AG09309 (cell line): ENCODE measurements around the gene MAN2A1.

Experiments
- DNase-seq: peaks from one replicate; pipeline ENCODE4 v3.0.0-alpha.2; 2010; ENCODE audit warnings: low read depth
- H3K4me3 ChIP-seq: 2 replicates; pipeline ENCODE4 v1.5.1; 2011; ENCODE audit warnings: mild to moderate bottlenecking, low read depth, low read length, moderate library complexity; ENCODE audit not compliant: control insufficient read depth
- CTCF ChIP-seq: IDR thresholded peaks from 2 replicates; pipeline ENCODE4 v1.5.1; 2011; ENCODE audit warnings: mild to moderate bottlenecking, low read depth, low read length, inconsistent platforms; ENCODE audit not compliant: insufficient read depth, control insufficient read depth; ENCODE audit errors: missing control alignments

MAN2A1 gene

GRCh38 chr5:109812698-109813097 is 123.0 kb downstream of the MAN2A1 start:
- H3K4me3 ChIP-seq: no peak overlapping the region
- no peak for TF ChIP-seq CTCF
- DNase-seq: no peak

GRCh38 chr5:109816732-109817131 is 127.0 kb downstream of the MAN2A1 start:
- no peak for TF ChIP-seq CTCF

GRCh38 chr5:109819878-109820277 is 130.2 kb downstream of the MAN2A1 start:
- H3K4me3 ChIP-seq: no peak overlapping the region
- no peak for DNase-seq
- TF ChIP-seq CTCF: no peak

More at GRCh38 chr5:109816732-109817131, 127.0 kb downstream of the MAN2A1 start:
- no peak for DNase-seq
- H3K4me3 ChIP-seq: no peak overlapping the region

- DNase-seq: no peak
- no peak for TF ChIP-seq CTCF
- H3K4me3 ChIP-seq: no peak overlapping the region
Measured at GRCh38 chr5:109823597-109823996, 133.9 kb downstream of the MAN2A1 start.

- no peak for TF ChIP-seq CTCF
- H3K4me3 ChIP-seq: no peak overlapping the region
- no peak for DNase-seq
Measured at GRCh38 chr5:109825450-109825849, 135.7 kb downstream of the MAN2A1 start.

- no peak for TF ChIP-seq CTCF
- no peak overlapping the region for H3K4me3 ChIP-seq
- no peak for DNase-seq
Measured at GRCh38 chr5:109826426-109826825, 136.7 kb downstream of the MAN2A1 start.

GRCh38 chr5:109829331-109829730 is 139.6 kb downstream of the MAN2A1 start:
- no peak for TF ChIP-seq CTCF
- no peak for DNase-seq
- H3K4me3 ChIP-seq: no peak overlapping the region
